ENCODE measurements around the gene MESD. TPM values are rescaled to one million over a fixed set of nuclear protein-coding genes. Genes with fewer than 3 reads are reported as not detected.

The MESD gene
- total RNA-seq, 4 donors from 2014 or later, result 21.2 to 43.8 (median 35.1) TPM

- WGBS, 2 donors, result 65 to 68% methylated on average over 4 of the region's 4 CpGs
- H3K4me1 ChIP-seq, result peaks cover 0 to 34% (median 4%) of the 10 kb centered on the region in 4 donors
- TF ChIP-seq CTCF (IDR thresholded peaks at IDR 0.05) (no peak), EP300 (IDR thresholded peaks at IDR 0.05) (no peak), POLR2A (IDR thresholded peaks at IDR 0.05) (no peak)
- no peaks in the 10 kb centered on the region for H3K36me3 ChIP-seq
- DNase-seq (ENCODE audit: low spot score in 2 of 2), result no peak
- no peaks in the 10 kb centered on the region for H3K9me3 ChIP-seq
- H3K4me3 ChIP-seq, result no peak overlapping the region
- H3K27ac ChIP-seq, result no peak overlapping the region
- H3K27me3 ChIP-seq, result no peaks in the 10 kb centered on the region
Measured at GRCh38 chr15:81010086-81010485, 20.5 kb upstream of the MESD start.

GRCh38 chr15:81008312-81008711 is 18.7 kb upstream of the MESD start:
- Histone ChIP-seq H3K4me1 (peaks cover 0 to 35% (median 18%) of the 10 kb centered on the region in 4 donors), H3K9me3 (no peaks in the 10 kb centered on the region), H3K36me3 (peaks cover 0 to 10% (median 0%) of the 10 kb centered on the region in 3 donors), H3K27me3 (no peaks in the 10 kb centered on the region), H3K4me3 (no peak overlapping the region), H3K27ac (no peak overlapping the region)
- WGBS, 2 donors, result 95 to 97% methylated on average over 2 of the region's 2 CpGs
- TF ChIP-seq EP300 (IDR thresholded peaks at IDR 0.05) (no peak), POLR2A (IDR thresholded peaks at IDR 0.05) (no peak), CTCF (IDR thresholded peaks at IDR 0.05) (no peak)
- no peak for DNase-seq (ENCODE audit: low spot score in 2 of 2)

- peaks cover 0 to 41% (median 25%) of the 10 kb centered on the region in 4 donors for H3K4me1 ChIP-seq
Measured at GRCh38 chr15:81007428-81008064, 17.9 kb upstream of the MESD start.

GRCh38 chr15:81006124-81006523 is 16.5 kb upstream of the MESD start:
- Histone ChIP-seq H3K36me3 (peaks cover 0 to 23% (median 5%) of the 10 kb centered on the region in 3 donors), H3K4me3 (no peak overlapping the region), H3K27me3 (no peaks in the 10 kb centered on the region), H3K9me3 (no peaks in the 10 kb centered on the region), H3K27ac (peak overlapping the region in 1 of 4 donors; percentile 21), H3K4me1 (peaks cover 0 to 46% (median 30%) of the 10 kb centered on the region in 4 donors)
- DNase-seq (ENCODE audit: low spot score in 2 of 2), result no peak
- 66 to 76% methylated on average over 1 of the region's 1 CpG for WGBS, 2 donors
- no peak for TF ChIP-seq EP300 (IDR thresholded peaks at IDR 0.05)
- no peak for TF ChIP-seq CTCF (IDR thresholded peaks at IDR 0.05)
- no peak for TF ChIP-seq POLR2A (IDR thresholded peaks at IDR 0.05)

More at GRCh38 chr15:81007428-81008064, 17.9 kb upstream of the MESD start:
- no peaks in the 10 kb centered on the region for H3K9me3 ChIP-seq
- no peaks in the 10 kb centered on the region for H3K27me3 ChIP-seq
- no peak overlapping the region for H3K4me3 ChIP-seq
- WGBS, 2 donors, result 84% methylated on average over 6 of the region's 6 CpGs
- TF ChIP-seq CTCF (IDR thresholded peaks at IDR 0.05), result no peak
- TF ChIP-seq POLR2A (IDR thresholded peaks at IDR 0.05), result no peak
- TF ChIP-seq EP300 (IDR thresholded peaks at IDR 0.05), result no peak
- no peak for DNase-seq (ENCODE audit: low spot score in 2 of 2)
- no peak overlapping the region for H3K27ac ChIP-seq
- peaks cover 0 to 17% (median 5%) of the 10 kb centered on the region in 3 donors for H3K36me3 ChIP-seq

- no peaks in the 10 kb centered on the region for H3K9me3 ChIP-seq
- H3K36me3 ChIP-seq, result peaks cover 0 to 23% (median 5%) of the 10 kb centered on the region in 3 donors
- peak overlapping the region in 1 of 4 donors; percentile 98 for H3K4me3 ChIP-seq
- H3K27ac ChIP-seq, result no peak overlapping the region
- no peak for DNase-seq (ENCODE audit: low spot score in 2 of 2)
- H3K4me1 ChIP-seq, result peaks cover 0 to 60% (median 31%) of the 10 kb centered on the region in 4 donors
- TF ChIP-seq POLR2A (IDR thresholded peaks at IDR 0.05), result no peak
- no peak for TF ChIP-seq EP300 (IDR thresholded peaks at IDR 0.05)
- no peak for TF ChIP-seq CTCF (IDR thresholded peaks at IDR 0.05)
- 93 to 96% methylated on average over 19 of the region's 19 CpGs for WGBS, 2 donors
- H3K27me3 ChIP-seq, result no peaks in the 10 kb centered on the region
Measured at GRCh38 chr15:81003097-81003350, 13.4 kb upstream of the MESD start.
